KG1 (cell line): Measurements from ENCODE around the gene PRSS38.

Experiments
- DNase-seq: peaks from one replicate; lab custom pipeline; 2025; lab: John Stamatoyannopoulos, UW

The PRSS38 gene

DNA sequence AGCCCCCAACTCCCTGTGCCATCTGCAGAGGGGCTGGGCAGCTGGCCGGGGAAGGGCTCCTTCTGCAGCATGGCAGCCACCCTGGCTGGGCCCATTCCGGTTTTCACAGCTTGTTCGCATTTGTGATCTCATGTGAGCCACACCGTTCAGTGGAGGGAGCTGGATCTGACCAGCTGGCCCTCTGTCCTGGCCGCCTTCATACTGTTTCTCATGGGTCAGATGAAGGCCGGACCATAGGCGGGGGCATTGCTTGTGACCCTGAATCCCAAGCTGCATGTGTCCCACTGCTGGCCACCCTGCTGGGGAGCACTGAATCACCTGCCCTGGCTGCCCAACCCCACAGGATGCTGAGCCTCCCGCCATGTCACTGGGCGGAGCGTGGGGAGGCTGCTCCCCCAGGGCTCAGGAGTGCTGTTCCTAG lies 36.4 kb upstream of the PRSS38 start:
- DNase-seq: no peak

GRCh38 chr1:227779685-227780084 lies 35.8 kb upstream of the PRSS38 start:
- no peak for DNase-seq

DNA sequence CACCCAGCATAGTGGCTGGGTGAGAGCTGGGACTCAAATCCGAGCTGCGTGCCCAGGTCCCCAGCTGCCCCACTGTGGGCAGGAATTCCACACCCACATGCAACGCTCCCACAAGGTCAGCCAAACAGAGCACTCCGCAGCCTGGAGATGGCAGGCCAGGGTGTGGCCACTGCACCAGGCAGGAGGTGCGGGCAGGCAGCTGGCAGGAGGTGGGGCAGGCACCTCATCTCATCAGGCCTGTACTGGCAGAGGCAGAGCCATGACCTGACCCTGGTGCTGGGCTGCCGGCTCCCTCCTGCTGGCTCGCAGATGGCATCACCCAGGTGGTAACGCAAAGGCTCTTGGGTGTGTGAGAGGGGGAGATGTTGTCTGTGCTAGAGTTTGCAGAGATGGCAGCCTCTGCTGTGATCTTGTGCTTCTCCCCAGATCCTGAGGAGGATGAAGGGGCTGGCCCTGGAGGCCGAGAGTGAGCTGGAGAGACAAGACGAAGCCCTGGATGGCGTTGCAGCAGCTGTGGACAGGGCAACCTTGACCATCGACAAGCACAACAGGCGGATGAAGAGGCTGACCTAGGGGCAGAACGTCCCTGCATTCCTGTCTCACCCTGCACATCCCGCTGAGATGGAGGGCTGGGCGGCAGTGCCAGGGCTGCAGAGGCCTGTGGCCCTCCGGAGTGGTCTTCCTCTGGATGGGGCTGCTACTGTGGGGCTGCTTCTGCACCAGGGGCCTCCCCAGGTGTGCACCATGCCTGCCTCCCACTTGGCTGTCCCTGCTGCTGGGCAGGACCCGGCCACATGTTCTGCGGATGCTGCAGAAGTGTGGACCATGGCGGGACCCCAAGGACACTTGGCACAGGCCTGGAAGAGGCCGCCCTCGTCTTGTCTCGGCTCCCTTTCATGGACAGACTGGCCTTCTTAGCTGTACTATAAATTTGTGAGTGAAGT lies 35.1 kb upstream of the PRSS38 start:
- DNase-seq: no peak

DNA sequence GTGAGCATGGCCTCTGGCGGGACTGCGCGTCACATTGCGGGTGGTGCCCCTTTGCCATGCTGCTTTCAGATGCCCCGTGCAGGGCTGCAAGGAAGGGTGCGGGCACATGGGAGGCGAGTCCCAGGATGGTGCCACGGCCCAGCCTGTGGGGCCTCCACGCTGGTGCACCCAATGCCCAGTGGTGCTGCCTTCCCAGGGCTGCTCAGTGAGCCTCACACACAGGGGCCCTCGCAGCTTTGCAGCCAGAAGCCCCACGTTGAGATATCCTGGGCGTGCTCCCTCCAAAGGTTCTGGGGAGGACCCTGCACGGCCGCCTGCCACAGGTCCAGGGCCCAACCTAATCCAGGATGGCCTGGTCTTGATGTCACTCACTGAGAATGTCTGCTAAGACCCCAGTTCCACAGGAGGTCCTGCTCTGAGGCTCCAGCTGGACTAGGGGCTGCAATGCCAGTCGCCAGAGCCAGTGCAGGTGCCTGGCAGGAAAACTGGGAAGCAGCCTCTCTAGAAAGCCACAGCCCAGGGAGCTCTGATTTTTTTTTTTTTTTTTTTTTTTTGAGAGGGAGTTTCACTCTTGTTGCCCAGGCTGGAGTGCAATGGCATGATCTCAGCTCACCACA lies 34.1 kb upstream of the PRSS38 start:
- no peak for DNase-seq

DNA sequence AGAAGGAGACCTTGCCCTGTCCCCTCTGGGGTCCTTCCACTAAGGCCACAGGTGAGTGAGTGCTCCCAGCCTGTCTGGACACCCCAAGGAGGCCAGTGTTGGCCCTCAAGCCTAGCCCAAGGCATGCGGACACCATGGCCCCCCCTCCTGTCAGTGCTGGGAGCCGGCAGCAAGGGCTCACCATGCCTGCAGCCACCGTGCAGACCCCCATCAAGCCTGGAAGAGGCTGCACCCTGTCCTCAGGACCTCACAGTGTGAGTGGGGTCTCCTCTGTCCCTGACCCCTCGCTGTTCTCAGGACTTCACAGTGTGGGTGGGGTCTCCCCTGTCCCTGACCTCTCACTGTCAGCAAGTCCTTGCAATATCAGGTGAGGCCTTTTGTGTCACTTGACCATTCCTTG lies 33.2 kb upstream of the PRSS38 start:
- no peak for DNase-seq

- DNase-seq: no peak
Observed at GRCh38 chr1:227785094-227785804, 30.2 kb upstream of the PRSS38 start.

DNA sequence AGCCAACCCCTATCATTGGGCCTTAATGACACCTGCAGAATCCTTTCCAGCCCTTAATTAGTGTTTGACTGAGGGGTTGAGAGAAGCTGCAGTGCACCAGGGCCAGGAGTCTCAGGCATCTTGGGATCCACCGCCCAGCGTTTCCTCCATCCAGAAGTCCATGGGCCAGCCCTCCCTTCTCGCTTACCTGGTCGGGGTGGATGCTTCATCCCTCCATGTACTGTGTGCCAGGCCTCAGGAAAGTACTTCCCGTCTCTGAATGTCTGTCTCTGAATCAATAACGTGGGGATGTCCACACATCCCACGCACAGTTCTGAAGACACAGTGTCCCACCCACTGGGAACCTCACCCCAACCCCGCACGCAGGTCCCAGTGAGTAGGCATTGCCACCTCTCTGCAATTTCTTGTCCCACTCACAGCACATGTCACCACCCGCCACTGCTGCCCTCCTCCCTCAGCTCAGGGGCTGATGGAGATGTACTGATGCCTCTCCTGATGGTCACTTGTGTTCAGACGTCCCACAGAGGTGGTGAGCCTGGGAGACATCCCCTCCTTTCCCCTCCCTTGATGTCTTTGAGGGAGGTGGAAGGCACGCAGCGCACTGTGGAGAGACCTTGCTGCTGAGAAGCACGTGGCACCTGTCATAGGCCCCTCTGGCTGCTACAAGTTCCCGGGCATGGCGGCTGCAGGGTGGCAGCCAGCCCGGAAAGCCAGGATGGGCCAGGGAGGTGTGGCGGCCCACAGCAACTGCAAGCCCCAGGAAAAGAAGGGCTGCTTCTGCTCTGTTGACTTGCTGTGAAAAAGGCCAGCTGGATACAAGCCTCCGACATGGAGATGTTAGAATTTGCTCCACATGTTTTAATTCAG lies 29.4 kb upstream of the PRSS38 start:
- no peak for DNase-seq

DNA sequence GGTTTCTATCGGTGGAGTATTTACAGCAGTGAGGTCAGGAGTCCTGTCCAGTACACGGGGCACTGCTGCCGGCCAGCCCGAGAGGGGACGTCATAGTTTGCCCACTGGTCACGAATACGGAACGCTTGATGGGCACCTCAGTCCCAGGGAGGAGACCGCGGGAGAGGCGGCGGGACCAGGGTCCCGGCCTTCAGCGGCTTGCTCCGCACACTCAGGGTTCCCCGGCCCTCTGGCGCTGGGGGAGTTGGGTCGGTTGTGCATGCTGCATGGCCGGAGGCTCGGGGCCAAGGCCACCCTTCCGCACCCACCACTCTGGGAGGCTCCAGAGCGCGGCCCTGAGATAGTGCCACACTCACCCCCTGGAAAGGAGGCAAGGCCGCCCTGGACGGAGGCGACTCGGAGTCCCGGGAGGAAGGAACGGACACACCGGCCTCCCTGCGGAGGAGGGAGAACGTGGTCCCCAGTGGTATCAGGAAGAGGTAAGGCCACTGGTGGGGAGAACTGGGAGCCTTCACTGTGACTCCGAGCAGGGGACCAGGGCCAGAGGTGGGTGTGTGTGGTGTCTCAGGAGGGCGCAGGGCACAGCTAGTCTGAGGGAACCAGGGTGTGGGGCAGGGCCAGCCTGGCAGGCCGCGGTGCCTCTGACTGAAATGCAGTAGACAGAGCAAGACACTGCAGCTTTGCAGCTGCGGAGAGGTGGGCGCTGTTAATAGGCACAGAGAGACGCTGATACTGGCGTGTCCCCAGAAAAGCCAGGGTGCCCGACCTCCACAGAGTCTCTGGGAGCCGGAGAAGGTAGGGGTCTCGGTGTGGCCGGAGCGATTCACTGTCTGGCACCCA lies 28.6 kb upstream of the PRSS38 start:
- no peak for DNase-seq

DNA sequence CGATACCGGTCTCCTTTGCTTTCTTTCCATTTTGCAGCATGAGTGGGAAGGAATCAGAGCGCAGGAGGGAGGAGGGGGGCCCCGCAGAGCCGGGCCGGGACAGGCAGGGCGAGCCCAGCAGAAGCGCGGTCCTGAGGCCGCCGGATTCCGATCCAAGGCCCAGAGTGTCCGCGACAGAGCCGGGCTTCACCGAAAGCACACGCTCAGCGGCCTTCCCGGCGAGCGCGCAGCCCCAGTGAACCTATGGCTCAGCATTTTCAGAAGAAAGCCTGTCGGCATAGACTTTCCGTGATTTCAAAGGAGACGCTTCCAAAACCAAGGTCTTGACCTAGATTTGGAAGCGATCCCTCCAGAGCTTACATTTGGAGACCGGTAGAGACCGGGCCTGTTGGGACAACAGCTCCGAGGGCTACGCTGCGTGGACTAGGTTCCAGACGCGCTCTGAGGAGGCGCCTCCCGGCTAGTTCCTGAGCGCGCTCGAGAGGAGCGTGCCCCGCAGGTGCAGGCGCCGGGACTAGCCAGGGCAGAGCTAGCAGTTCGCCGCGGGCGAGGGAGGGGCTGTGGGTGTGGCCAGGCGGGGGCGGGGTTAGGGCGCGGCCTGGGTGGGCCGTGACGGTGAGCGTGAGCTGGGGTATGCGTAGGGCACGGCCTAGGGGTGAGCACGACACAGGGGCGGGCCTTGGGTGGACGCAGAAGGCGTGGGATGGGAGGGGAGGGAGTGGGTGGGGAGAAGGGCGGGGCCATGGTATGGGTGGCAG lies 27.8 kb upstream of the PRSS38 start:
- DNase-seq: peak; percentile 50

GRCh38 chr1:227788271-227789083 lies 27.0 kb upstream of the PRSS38 start:
- no peak for DNase-seq

DNA sequence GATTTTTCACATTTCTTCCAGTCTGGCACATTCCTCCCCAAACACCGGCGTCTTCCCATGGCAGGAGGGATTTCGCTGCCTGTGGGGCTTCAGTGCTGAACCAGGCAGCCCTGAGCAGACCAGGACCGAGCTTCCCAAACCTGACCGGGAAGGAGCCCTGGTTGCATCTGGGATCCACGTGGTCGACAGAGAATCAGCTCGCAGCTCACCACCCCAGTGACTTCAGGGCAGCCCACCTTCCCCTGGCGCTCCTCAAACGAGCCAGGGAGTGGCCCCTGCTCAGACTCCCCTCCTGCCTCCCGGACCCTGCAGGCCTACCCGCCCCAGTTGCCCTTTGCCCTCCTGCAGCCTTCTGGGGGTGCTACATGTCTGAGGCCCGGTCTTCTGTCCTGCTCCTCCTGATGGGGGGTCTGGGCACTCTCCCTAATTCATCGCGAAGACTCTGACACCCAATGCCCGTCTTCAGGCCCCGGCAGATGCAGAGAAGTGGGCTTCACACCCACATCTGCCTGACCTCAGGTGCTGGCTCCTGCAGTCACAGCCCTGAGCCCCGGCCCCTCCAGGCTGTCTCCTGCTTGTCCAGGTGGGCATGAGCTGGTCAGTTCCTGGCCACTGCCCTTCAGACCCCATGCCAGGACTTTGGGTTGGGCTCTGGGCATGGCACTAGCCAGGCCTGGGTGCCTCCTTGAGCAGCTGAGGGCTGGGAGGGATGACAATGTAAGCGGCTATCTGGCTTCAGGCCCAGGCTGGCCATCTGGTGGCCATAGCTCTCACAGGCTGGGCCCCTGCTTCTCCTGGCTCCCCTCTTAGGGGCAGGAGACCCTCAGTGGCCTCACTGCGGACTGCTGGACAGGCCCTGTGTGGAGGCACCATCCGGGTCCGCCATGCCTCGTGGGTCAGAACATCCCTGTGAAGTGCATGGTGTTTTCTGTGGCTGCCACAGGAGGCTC lies 26.1 kb upstream of the PRSS38 start:
- DNase-seq: no peak

DNA sequence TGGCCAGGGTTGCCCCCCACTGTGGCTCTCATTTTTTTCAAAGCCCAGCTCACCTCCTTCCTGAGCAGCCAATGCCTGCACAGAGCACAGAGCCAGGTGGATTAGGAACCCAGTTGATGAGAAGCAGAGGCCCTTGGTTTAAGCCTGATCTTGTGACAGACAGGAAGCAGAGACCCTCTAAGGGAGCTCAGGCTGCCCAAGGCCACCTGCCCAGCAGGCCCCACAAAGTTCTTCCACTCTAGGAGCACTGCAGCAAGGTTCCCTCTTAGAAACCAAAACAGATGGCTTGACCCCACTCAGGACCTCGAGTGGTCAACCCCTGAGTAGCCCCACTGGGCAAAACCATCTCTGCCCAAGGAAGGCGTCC lies 25.5 kb upstream of the PRSS38 start:
- DNase-seq: no peak

GRCh38 chr1:227790868-227791267 lies 24.6 kb upstream of the PRSS38 start:
- DNase-seq: no peak

DNA sequence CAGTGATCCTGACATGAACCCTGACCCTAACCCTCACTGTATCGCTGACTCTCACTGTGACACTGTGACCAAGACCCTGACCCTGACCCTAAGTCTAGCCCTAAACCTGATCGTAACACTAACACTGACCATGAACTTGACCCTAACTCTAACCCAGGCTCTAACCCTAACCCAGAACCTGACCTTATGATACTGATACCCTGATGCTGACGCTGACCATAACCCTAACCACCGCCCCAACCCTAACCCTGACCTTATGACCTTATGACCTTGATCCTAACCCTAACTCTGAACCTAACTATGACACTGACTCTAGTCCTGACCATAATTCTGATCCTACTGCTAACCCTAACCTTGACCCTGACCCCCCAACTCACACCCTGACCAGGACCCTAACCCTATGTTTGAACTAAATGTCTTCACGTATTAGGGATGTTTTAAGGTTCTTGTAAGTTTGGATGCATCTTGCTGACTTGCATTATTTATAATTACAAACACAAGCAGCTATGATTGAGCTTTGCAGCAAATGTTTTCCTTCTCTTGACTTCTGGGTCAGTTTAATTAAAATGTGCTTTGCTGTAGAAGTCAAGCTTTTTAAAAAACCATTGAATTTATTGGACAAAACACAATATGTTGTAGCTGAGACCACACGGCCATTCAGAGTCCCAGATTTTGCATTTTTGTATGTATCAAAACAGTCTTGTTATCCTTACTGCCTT lies 23.9 kb upstream of the PRSS38 start:
- no peak for DNase-seq

GRCh38 chr1:227792216-227793078 lies 23.0 kb upstream of the PRSS38 start:
- no peak for DNase-seq
